Karpas-422 (cell line): Measurements from ENCODE around the gene MLNR. TPM values are rescaled to one million over a fixed set of nuclear protein-coding genes. Genes with fewer than 3 reads are reported as not detected.
A peak's percentile ranks its signal among the peaks of the same experiment; 100 is the strongest.

Experiments used
- DNase-seq: peaks from one replicate; pipeline ENCODE4 v3.0.0-alpha.2; 2015
- H2AFZ ChIP-seq: fragments of 200-600 bp; sonication (generic); 2 replicates; pipeline ENCODE4 v1.6.1; 2014; ENCODE audit warnings: antibody characterized with exemption, low read length, mixed read lengths
- H3K27ac ChIP-seq: fragments of 200-600 bp; sonication (generic); 2 replicates; pipeline ENCODE4 v1.5.1; 2014; ENCODE audit warnings: mild to moderate bottlenecking, low read length, moderate library complexity
- H3K27me3 ChIP-seq: fragments of 200-600 bp; sonication (generic); 2 replicates; pipeline ENCODE4 v1.6.1; 2014; ENCODE audit warnings: low read length, mixed read lengths
- H3K36me3 ChIP-seq: fragments of 200-600 bp; sonication (generic); 2 replicates; pipeline ENCODE4 v1.6.1; 2014; ENCODE audit warnings: low read length, mixed read lengths; ENCODE audit not compliant: insufficient read depth
- H3K4me1 ChIP-seq: fragments of 200-600 bp; sonication (generic); 2 replicates; pipeline ENCODE4 v1.6.1; 2014; ENCODE audit warnings: mild to moderate bottlenecking, low read length, mixed read lengths
- H3K4me2 ChIP-seq: fragments of 200-600 bp; sonication (generic); 2 replicates; pipeline ENCODE4 v1.6.1; 2014; ENCODE audit warnings: low read length, low read depth, mild to moderate bottlenecking; ENCODE audit not compliant: poor library complexity, severe bottlenecking
- H3K4me3 ChIP-seq: fragments of 200-600 bp; sonication (generic); 2 replicates; pipeline ENCODE4 v1.5.1; 2014; ENCODE audit warnings: mild to moderate bottlenecking, antibody characterized with exemption, low read length, mixed read lengths
- H3K79me2 ChIP-seq: fragments of 200-600 bp; sonication (generic); 2 replicates; pipeline ENCODE4 v1.6.1; 2014; ENCODE audit warnings: mild to moderate bottlenecking, low read length, mixed read lengths
- H3K9ac ChIP-seq: fragments of 200-600 bp; sonication (generic); 2 replicates; pipeline ENCODE4 v1.6.0; 2014; ENCODE audit warnings: low read length
- H3K9me2 ChIP-seq: fragments of 200-600 bp; sonication (generic), shearing (Covaris generic); replicated peaks from 2 replicates; pipeline ENCODE4 v1.6.0; 2014; ENCODE audit warnings: mild to moderate bottlenecking, low read length, moderate library complexity; ENCODE audit not compliant: insufficient read depth
- H3K9me3 ChIP-seq: fragments of 300-700, 200-600 bp; sonication (generic); 2 replicates; pipeline ENCODE4 v1.6.1; 2014; ENCODE audit warnings: low read length, mixed read lengths
- H4K20me1 ChIP-seq: fragments of 200-600 bp; sonication (generic); 2 replicates; pipeline ENCODE4 v1.6.1; 2014; ENCODE audit warnings: mild to moderate bottlenecking, antibody characterized with exemption, low read length, low read depth; ENCODE audit not compliant: insufficient read depth
- total RNA-seq: library from RNA; depleted of rRNA; stranded (reverse); fragments of >200 nt; shearing (Covaris generic); gene quantifications from 2 replicates; pipeline ENCODE4 v1.2.3, GENCODE V29; 2014; ENCODE audit warnings: low replicate concordance

The MLNR gene
- total RNA-seq, 1 experiment from 2014 or later, result not detected

DNA sequence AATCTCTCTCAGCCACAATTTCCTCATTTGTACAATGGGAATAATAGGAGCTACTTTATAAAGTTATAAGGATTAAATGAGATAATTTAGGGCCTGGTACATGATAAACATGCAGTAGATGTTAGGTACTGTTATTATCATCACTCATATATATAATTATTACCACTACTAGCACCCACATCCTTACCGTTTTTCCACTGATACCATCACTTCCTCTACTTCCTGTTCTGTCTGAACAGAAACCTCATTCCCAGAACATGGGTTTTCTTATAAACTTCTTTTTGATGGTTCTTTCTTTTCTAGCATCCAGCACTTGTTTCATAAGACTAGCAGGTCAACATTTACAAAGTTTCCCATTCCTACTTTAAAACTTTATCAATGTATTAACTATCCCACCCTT lies 33.9 kb downstream of the MLNR start:
- Histone ChIP-seq H3K9me2 (no peaks in the 10 kb centered on the region), H3K4me1 (peaks cover 38% of the 10 kb centered on the region), H2AFZ (no peak overlapping the region), H3K9ac (no peak overlapping the region), H3K27ac (no peak overlapping the region), H4K20me1 (no peaks in the 10 kb centered on the region), H3K36me3 (peaks cover 59% of the 10 kb centered on the region), H3K79me2 (peaks cover 44% of the 10 kb centered on the region), H3K9me3 (no peaks in the 10 kb centered on the region), H3K4me2 (no peak overlapping the region), H3K4me3 (no peak overlapping the region), H3K27me3 (no peaks in the 10 kb centered on the region)
- no peak for DNase-seq

DNA sequence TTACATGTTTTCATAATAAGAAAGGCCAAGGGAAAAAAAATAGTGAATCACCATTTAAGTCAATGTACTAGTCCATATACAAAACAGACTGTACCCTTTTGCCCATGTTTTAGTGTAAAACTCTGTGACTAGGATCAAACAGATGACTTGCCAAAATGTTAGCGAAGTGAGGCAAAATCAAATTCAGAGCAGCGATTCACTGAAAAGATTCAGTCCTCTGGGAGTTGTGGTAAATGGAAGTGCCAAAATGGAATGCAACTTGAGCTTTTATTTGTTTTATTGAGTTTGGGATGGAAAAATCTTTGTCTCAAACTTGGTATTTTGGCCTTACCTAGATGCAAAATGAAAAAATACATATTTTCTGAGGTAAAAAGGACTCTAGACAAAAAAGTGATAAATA lies 36.7 kb downstream of the MLNR start:
- H3K4me3 ChIP-seq, result no peak overlapping the region
- no peak overlapping the region for H3K27ac ChIP-seq
- H3K9ac ChIP-seq, result no peak overlapping the region
- H3K27me3 ChIP-seq, result no peaks in the 10 kb centered on the region
- no peaks in the 10 kb centered on the region for H4K20me1 ChIP-seq
- DNase-seq, result no peak
- peaks cover 62% of the 10 kb centered on the region for H3K36me3 ChIP-seq
- H3K4me1 ChIP-seq, result peaks cover 21% of the 10 kb centered on the region
- no peaks in the 10 kb centered on the region for H3K9me3 ChIP-seq
- no peak overlapping the region for H2AFZ ChIP-seq
- no peaks in the 10 kb centered on the region for H3K9me2 ChIP-seq
- H3K79me2 ChIP-seq, result peaks cover 21% of the 10 kb centered on the region
- no peak overlapping the region for H3K4me2 ChIP-seq

DNA sequence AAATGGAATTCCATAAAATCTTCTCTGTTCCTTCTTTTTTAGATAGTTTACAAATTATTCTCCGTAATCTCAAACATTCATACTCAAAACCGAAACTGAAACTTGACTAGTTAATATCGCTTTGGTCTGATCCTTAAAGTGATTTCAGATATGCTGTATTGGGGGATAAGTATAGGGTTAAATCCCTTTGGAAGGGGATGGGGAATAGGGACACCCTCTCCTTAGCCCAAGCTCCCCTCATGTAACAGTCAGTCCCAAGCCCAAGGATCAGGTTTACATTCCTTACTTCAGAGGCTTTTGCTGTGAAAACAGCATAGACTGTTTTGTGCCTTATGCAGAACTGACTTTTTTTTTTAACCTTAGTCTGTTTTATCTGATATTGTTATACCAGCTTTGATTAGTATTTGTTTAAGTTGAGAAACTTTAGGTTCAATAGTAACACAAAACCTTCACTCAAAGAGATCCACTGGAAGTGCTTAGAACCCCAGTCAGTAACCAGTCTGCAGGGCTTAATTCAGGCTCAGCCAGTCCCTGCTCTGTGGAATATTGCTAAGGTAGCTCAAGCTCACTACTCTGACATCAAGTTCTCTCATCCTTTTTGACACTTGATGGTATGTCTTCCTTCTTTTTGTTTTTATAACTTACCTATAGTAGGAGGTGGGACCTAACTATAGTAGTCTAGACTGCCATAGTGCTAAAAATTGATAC lies 38.1 kb downstream of the MLNR start:
- Histone ChIP-seq H3K36me3 (peaks cover 59% of the 10 kb centered on the region), H3K4me1 (peaks cover 21% of the 10 kb centered on the region), H3K4me3 (peak overlapping the region; percentile 43), H3K27ac (no peak overlapping the region), H3K9me2 (no peaks in the 10 kb centered on the region), H3K4me2 (peak overlapping the region; percentile 65), H3K79me2 (peaks cover 8% of the 10 kb centered on the region), H2AFZ (no peak overlapping the region), H3K9ac (peak overlapping the region; percentile 32), H3K9me3 (no peaks in the 10 kb centered on the region), H4K20me1 (no peaks in the 10 kb centered on the region), H3K27me3 (no peaks in the 10 kb centered on the region)
- no peak for DNase-seq

DNA sequence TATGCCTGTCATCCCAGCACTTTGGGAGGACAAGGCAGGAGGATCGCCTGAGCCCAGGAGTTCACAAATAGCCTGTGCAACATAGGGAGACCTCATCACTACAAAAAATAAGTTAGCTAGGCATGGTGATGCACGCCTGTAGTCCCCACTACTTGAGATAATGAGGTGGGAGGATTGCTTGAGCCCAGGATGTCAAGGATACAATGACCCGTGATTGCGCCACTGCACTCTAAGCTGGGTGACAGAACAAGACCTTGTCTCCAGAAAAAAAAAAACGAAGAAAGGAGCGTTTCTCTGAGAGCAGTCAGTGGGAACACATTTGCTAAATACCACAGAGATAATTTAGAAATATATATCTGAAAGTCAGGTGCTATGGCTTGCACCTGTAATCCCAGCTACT lies 39.4 kb downstream of the MLNR start:
- no peak overlapping the region for H3K4me3 ChIP-seq
- H3K9me3 ChIP-seq, result no peaks in the 10 kb centered on the region
- H3K4me2 ChIP-seq, result no peak overlapping the region
- H3K27me3 ChIP-seq, result no peaks in the 10 kb centered on the region
- H3K4me1 ChIP-seq, result peaks cover 21% of the 10 kb centered on the region
- H3K79me2 ChIP-seq, result no peaks in the 10 kb centered on the region; the same call in 1 of the 2 replicates
- H4K20me1 ChIP-seq, result no peaks in the 10 kb centered on the region
- H3K9ac ChIP-seq, result no peak overlapping the region
- H3K9me2 ChIP-seq, result no peaks in the 10 kb centered on the region
- H2AFZ ChIP-seq, result no peak overlapping the region
- no peak for DNase-seq
- H3K27ac ChIP-seq, result no peak overlapping the region
- peaks cover 55% of the 10 kb centered on the region for H3K36me3 ChIP-seq

DNA sequence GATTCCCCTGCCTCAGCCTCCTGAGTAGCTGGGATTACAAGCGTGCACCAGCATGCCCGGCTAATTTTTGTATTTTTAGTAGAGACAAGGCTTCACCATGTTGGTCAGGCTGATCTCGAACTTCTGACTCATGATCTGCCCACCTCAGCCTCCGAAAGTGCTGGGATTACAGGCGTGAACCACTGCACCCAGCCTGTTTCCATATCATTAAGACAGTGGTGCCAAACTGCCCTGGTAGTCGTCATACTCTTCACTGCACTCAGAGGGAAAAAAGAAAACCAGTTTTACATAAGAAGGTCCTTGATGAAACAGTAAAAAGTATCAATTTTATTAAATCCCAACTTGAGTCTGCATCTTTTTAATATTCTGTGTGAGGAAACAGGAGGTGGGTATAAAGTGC lies 42.5 kb downstream of the MLNR start:
- Histone ChIP-seq H3K36me3 (peaks cover 40% of the 10 kb centered on the region), H3K27me3 (no peaks in the 10 kb centered on the region), H3K9ac (no peak overlapping the region), H3K4me2 (no peak overlapping the region), H3K4me3 (no peak overlapping the region), H2AFZ (no peak overlapping the region), H3K9me2 (no peaks in the 10 kb centered on the region), H3K9me3 (no peaks in the 10 kb centered on the region), H3K79me2 (no peaks in the 10 kb centered on the region), H3K27ac (no peak overlapping the region), H3K4me1 (peaks cover 8% of the 10 kb centered on the region), H4K20me1 (no peaks in the 10 kb centered on the region)
- no peak for DNase-seq

DNA sequence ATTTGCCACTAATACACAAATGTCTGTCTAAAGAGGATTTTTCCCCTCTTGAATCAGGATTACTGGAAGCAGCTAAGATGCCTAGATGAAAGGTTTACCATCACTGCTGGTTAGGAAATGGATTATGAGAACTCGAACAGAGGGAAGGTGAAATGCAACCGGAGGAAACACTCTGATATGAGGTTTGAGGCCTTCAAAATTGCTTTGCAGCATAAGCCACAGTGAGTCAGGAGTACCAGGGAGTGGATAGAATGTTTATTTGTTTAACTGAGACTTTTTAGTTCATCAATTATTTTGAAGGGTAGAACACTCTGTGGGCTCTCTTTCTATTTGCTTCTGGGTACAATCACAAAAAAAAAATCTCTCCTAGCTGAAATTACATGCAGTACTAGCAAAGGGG lies 45.7 kb downstream of the MLNR start:
- H3K9me2 ChIP-seq, result no peaks in the 10 kb centered on the region
- H3K27me3 ChIP-seq, result no peaks in the 10 kb centered on the region
- no peak overlapping the region for H3K27ac ChIP-seq
- H3K4me3 ChIP-seq, result no peak overlapping the region
- no peaks in the 10 kb centered on the region for H3K4me1 ChIP-seq
- no peak overlapping the region for H3K9ac ChIP-seq
- no peaks in the 10 kb centered on the region for H3K79me2 ChIP-seq
- no peak overlapping the region for H3K4me2 ChIP-seq
- DNase-seq, result no peak
- H2AFZ ChIP-seq, result no peak overlapping the region
- no peaks in the 10 kb centered on the region for H3K9me3 ChIP-seq
- H3K36me3 ChIP-seq, result peaks cover 28% of the 10 kb centered on the region; the same call in 1 of the 2 replicates
- no peaks in the 10 kb centered on the region for H4K20me1 ChIP-seq

DNA sequence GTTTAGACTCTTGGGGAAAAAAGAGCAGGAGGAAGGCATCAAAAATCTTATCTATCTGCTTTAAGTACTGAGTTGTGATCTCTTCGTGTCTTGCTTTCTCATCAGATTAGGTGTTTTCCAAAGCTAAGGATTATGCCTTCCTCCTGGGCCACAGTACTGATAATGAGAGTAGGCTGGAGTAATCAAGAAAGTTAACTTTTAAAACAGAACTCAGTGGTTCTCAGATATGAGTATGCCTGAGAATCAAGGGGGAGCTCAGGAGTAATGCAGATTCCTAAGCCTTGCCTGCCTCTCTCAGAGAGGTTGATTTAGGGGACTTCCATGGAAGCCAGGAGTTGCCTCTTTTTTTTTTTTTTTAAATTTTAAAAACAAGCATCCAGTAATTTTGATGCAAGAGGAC lies 51.1 kb downstream of the MLNR start:
- H3K9me2 ChIP-seq, result no peaks in the 10 kb centered on the region
- no peak overlapping the region for H3K27ac ChIP-seq
- no peaks in the 10 kb centered on the region for H3K27me3 ChIP-seq
- H3K4me2 ChIP-seq, result no peak overlapping the region
- H3K4me1 ChIP-seq, result no peaks in the 10 kb centered on the region
- H4K20me1 ChIP-seq, result no peaks in the 10 kb centered on the region
- no peaks in the 10 kb centered on the region for H3K79me2 ChIP-seq
- H3K36me3 ChIP-seq, result peaks cover 12% of the 10 kb centered on the region; the same call in 1 of the 2 replicates
- no peak overlapping the region for H3K9ac ChIP-seq
- H3K9me3 ChIP-seq, result no peaks in the 10 kb centered on the region
- no peak overlapping the region for H3K4me3 ChIP-seq
- DNase-seq, result no peak
- no peak overlapping the region for H2AFZ ChIP-seq
